Measurements from ENCODE around the gene SLC43A1.
A peak's percentile ranks its signal among the peaks of the same experiment; 100 is the strongest.

Gene SLC43A1

GRCh38 chr11:57460758-57461749, 54.4 kb downstream of the SLC43A1 start:
- Histone ChIP-seq H3K27me3 (ENCODE audit: control insufficient read depth, insufficient read depth, low read length, poor library complexity, severe bottlenecking) (peaks cover 62% of the 10 kb centered on the region), H3K4me3 (ENCODE audit: insufficient read depth, low read depth, low read length) (peak overlapping the region; percentile 46), H3K4me1 (ENCODE audit: control insufficient read depth, insufficient read depth, low read length) (peaks cover 37% of the 10 kb centered on the region), H3K27ac (ENCODE audit: insufficient read depth, low read depth, low read length, poor library complexity, severe bottlenecking) (no peak overlapping the region), H3K36me3 (ENCODE audit: control insufficient read depth, insufficient read depth, low read length) (no peaks in the 10 kb centered on the region), H3K9me3 (ENCODE audit: control insufficient read depth, low read length) (no peaks in the 10 kb centered on the region)
- 2 to 3% methylated on average over 50 of the region's 50 CpGs for WGBS, 2 experiments

DNA sequence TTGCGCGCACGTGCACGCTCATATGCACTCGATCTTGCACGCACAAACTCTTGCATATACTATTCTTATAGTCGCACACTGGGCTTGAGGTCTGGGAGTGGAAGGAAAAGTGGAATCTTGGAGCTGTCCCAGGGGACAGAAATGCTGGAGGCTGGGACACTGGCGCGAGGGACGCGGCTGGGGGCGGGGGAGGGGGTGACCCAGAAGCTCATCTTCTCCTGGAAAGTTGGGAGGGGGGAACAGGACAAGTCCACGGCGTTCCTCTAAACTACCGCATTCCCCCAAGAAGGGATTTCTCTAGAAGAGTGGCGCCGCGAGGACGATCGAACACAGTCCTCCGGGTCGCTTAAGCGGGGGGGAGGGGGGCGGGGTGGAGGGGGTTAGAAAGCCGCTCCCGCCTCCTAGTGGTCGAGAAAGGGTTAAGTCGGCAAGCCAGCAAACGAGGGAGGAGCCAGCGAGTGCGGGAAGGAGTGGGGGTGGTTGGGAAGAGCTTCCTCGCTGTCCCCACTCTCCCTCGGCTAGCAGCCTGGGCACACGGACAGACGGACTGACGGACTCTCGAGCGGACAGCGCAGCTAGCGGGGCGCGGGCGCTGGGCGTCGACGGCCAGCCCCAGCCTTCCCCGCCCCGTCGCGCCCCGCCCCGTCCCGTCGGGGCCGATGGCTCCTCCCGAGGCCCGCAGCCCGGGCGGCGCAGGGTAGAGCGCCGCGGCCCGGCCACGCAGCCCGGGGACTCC, 55.3 kb downstream of the SLC43A1 start, which contains the start of gene RTN4RL2:
RTN4RL2 (plus strand) TSS at position 507 of the 736 bp plus-strand sequence. CDS start 338 bp downstream, outside the sequence.
- Histone ChIP-seq H3K4me3 (ENCODE audit: insufficient read depth, low read depth, low read length) (peak within 1 kb of the TSS; percentile 46), H3K27ac (ENCODE audit: insufficient read depth, low read depth, low read length, poor library complexity, severe bottlenecking) (no peak within 1 kb of the TSS), H3K27me3 (ENCODE audit: control insufficient read depth, insufficient read depth, low read length, poor library complexity, severe bottlenecking) (peaks cover 68% of the 10 kb centered on the region), H3K9me3 (ENCODE audit: control insufficient read depth, low read length) (no peaks in the 10 kb centered on the region), H3K4me1 (ENCODE audit: control insufficient read depth, insufficient read depth, low read length) (peaks cover 37% of the 10 kb centered on the region), H3K36me3 (ENCODE audit: control insufficient read depth, insufficient read depth, low read length) (no peaks in the 10 kb centered on the region)
- 0 to 1% methylated on average over 66 of the region's 66 CpGs for WGBS, 2 experiments

GRCh38 chr11:57459164-57460021, 56.1 kb downstream of the SLC43A1 start:
- WGBS, 2 experiments: 1% methylated on average over 61 to 62 of the region's 62 CpGs
- peaks cover 37% of the 10 kb centered on the region for H3K4me1 ChIP-seq (ENCODE audit: control insufficient read depth, insufficient read depth, low read length)
- no peaks in the 10 kb centered on the region for H3K36me3 ChIP-seq (ENCODE audit: control insufficient read depth, insufficient read depth, low read length)
- H3K27ac ChIP-seq (ENCODE audit: insufficient read depth, low read depth, low read length, poor library complexity, severe bottlenecking): no peak overlapping the region
- no peaks in the 10 kb centered on the region for H3K9me3 ChIP-seq (ENCODE audit: control insufficient read depth, low read length)
- peak overlapping the region; percentile 46 for H3K4me3 ChIP-seq (ENCODE audit: insufficient read depth, low read depth, low read length)
- peaks cover 68% of the 10 kb centered on the region for H3K27me3 ChIP-seq (ENCODE audit: control insufficient read depth, insufficient read depth, low read length, poor library complexity, severe bottlenecking)

GRCh38 chr11:57458410-57459163, 56.9 kb downstream of the SLC43A1 start:
- H3K9me3 ChIP-seq (ENCODE audit: control insufficient read depth, low read length): no peaks in the 10 kb centered on the region
- peaks cover 68% of the 10 kb centered on the region for H3K27me3 ChIP-seq (ENCODE audit: control insufficient read depth, insufficient read depth, low read length, poor library complexity, severe bottlenecking)
- no peak overlapping the region for H3K27ac ChIP-seq (ENCODE audit: insufficient read depth, low read depth, low read length, poor library complexity, severe bottlenecking)
- 1% methylated on average over 41 to 44 of the region's 44 CpGs for WGBS, 2 experiments
- H3K4me1 ChIP-seq (ENCODE audit: control insufficient read depth, insufficient read depth, low read length): peaks cover 30% of the 10 kb centered on the region
- no peaks in the 10 kb centered on the region for H3K36me3 ChIP-seq (ENCODE audit: control insufficient read depth, insufficient read depth, low read length)
- H3K4me3 ChIP-seq (ENCODE audit: insufficient read depth, low read depth, low read length): no peak overlapping the region

GRCh38 chr11:57458060-57458409, 57.5 kb downstream of the SLC43A1 start:
- WGBS, 2 experiments: 1 to 2% methylated on average over 16 of the region's 16 CpGs
- Histone ChIP-seq H3K27ac (ENCODE audit: insufficient read depth, low read depth, low read length, poor library complexity, severe bottlenecking) (no peak overlapping the region), H3K9me3 (ENCODE audit: control insufficient read depth, low read length) (no peaks in the 10 kb centered on the region), H3K27me3 (ENCODE audit: control insufficient read depth, insufficient read depth, low read length, poor library complexity, severe bottlenecking) (peaks cover 68% of the 10 kb centered on the region), H3K4me1 (ENCODE audit: control insufficient read depth, insufficient read depth, low read length) (peaks cover 24% of the 10 kb centered on the region), H3K36me3 (ENCODE audit: control insufficient read depth, insufficient read depth, low read length) (no peaks in the 10 kb centered on the region), H3K4me3 (ENCODE audit: insufficient read depth, low read depth, low read length) (no peak overlapping the region)

DNA sequence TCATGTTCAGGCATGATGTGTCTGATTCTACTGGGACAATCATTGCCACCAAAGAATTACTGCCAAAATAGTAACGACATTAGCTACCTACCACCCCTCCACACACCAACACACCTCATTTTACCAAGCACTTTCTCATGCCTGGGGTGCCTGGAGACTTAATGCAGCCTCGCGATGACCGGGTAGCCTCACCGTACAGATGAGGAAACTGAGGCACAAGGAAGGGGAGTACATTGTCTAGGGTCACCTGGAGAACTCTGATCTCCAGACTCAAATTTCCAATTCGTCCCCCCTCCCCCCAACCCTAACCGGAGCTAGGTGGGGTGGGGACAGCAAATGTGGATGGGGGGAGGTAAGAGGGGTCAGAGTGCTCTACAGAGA, 57.9 kb downstream of the SLC43A1 start:
- H3K27me3 ChIP-seq (ENCODE audit: control insufficient read depth, insufficient read depth, low read length, poor library complexity, severe bottlenecking): peaks cover 72% of the 10 kb centered on the region
- H3K4me3 ChIP-seq (ENCODE audit: insufficient read depth, low read depth, low read length): no peak overlapping the region

GRCh38 chr11:57456960-57457642, 58.4 kb downstream of the SLC43A1 start:
- Histone ChIP-seq H3K9me3 (ENCODE audit: control insufficient read depth, low read length) (no peaks in the 10 kb centered on the region), H3K4me3 (ENCODE audit: insufficient read depth, low read depth, low read length) (no peak overlapping the region), H3K27me3 (ENCODE audit: control insufficient read depth, insufficient read depth, low read length, poor library complexity, severe bottlenecking) (peaks cover 72% of the 10 kb centered on the region), H3K4me1 (ENCODE audit: control insufficient read depth, insufficient read depth, low read length) (peaks cover 23% of the 10 kb centered on the region), H3K27ac (ENCODE audit: insufficient read depth, low read depth, low read length, poor library complexity, severe bottlenecking) (no peak overlapping the region), H3K36me3 (ENCODE audit: control insufficient read depth, insufficient read depth, low read length) (no peaks in the 10 kb centered on the region)
- 17% methylated on average over 19 of the region's 19 CpGs for WGBS, 2 experiments

More for the DNA sequence above, 57.9 kb downstream of the SLC43A1 start:
- Histone ChIP-seq H3K27ac (ENCODE audit: insufficient read depth, low read depth, low read length, poor library complexity, severe bottlenecking) (no peak overlapping the region), H3K36me3 (ENCODE audit: control insufficient read depth, insufficient read depth, low read length) (no peaks in the 10 kb centered on the region), H3K4me1 (ENCODE audit: control insufficient read depth, insufficient read depth, low read length) (peaks cover 23% of the 10 kb centered on the region), H3K9me3 (ENCODE audit: control insufficient read depth, low read length) (no peaks in the 10 kb centered on the region)
- 0 to 1% methylated on average over 5 of the region's 7 CpGs for WGBS, 2 experiments

DNA sequence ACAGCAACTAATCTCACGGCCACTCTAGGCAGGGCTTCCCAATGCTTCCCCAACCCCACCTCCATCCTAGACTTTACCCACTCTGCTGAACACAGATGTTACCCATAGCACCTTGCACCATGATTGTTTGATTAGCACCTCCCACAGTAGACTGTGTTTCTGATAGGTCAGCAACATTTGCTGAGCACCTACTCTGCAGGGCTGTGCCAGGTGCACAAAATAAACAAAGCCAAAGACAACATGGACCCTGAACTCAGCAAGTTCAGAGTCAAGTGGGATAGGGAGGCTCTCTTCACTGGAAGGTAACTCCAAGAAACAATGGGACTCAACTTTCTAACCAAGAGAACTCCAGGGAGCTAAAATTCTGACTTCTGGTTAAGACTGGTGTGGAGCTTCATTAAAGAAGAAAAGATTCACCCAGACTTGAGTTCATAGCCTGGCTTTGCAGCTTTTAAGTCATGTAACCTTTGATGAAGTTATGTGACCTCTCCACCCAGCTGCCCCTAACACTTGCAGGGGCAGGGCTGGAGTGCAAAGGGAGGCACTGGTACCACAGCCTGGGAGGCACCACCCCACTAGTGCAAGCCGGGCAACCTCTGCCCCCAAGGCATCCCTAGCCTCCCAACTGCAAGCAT, 61.8 kb downstream of the SLC43A1 start:
- Histone ChIP-seq H3K27ac (ENCODE audit: insufficient read depth, low read depth, low read length, poor library complexity, severe bottlenecking) (no peak overlapping the region), H3K27me3 (ENCODE audit: control insufficient read depth, insufficient read depth, low read length, poor library complexity, severe bottlenecking) (peaks cover 52% of the 10 kb centered on the region), H3K4me3 (ENCODE audit: insufficient read depth, low read depth, low read length) (no peak overlapping the region), H3K4me1 (ENCODE audit: control insufficient read depth, insufficient read depth, low read length) (peaks cover 4% of the 10 kb centered on the region), H3K36me3 (ENCODE audit: control insufficient read depth, insufficient read depth, low read length) (no peaks in the 10 kb centered on the region), H3K9me3 (ENCODE audit: control insufficient read depth, low read length) (no peaks in the 10 kb centered on the region)
- 84 to 90% methylated on average over 2 of the region's 2 CpGs for WGBS, 2 experiments

All from ectodermal cell (in vitro differentiated cells).